ENCODE measurements around the gene SELP. TPM values are rescaled to one million over a fixed set of nuclear protein-coding genes. Genes with fewer than 3 reads are reported as not detected.

The SELP gene
- total RNA-seq, 1 experiment from 2014 or later = not detected

- H3K27ac ChIP-seq (ENCODE audit: low read length) = no peak overlapping the region
- BruUV-seq (replicated peaks) = no TSS peak
- H3K4me3 ChIP-seq (ENCODE audit: low read depth in 2 of 2, low read length in 2 of 2) = no peak overlapping the region
- in situ Hi-C loops (cut with HindIII; ENCODE audit: low pct_unique_long_range_greater_than_20kb, low sequenced_read_pairs) (no loop called here), intact Hi-C loops (cut with micrococcal nuclease; ENCODE audit: unreplicated experiment) (no loop called here)
- no peaks in the 10 kb centered on the region for H3K36me3 ChIP-seq (ENCODE audit: control insufficient read depth, insufficient read depth, low read length)
- peaks cover 4% of the 10 kb centered on the region; the same call in 1 of the 2 replicates for H3K27me3 ChIP-seq (ENCODE audit: control insufficient read depth, insufficient read depth, low read length)
- DNase-seq (ENCODE audit: low read depth, low spot score) (no peak), ATAC-seq (no peak)
- no peaks in the 10 kb centered on the region for H3K9me3 ChIP-seq (ENCODE audit: control insufficient read depth, insufficient read depth, low read depth, low read length)
- CTCF ChIA-PET = no interaction called here
- TF ChIP-seq POLR2AphosphoS5 (IDR thresholded peaks at IDR 0.05; ENCODE audit: low read depth, low read length) (no peak), SIN3A (IDR thresholded peaks at IDR 0.05; ENCODE audit: borderline replicate concordance, insufficient read depth, low read depth, low read length) (no peak), CTCF (IDR thresholded peaks at IDR 0.05) (no peak), TCF7L2 (IDR thresholded peaks at IDR 0.05; ENCODE audit: low read depth, low read length) (no peak)
- TF ChIP-seq, protein P1, sequence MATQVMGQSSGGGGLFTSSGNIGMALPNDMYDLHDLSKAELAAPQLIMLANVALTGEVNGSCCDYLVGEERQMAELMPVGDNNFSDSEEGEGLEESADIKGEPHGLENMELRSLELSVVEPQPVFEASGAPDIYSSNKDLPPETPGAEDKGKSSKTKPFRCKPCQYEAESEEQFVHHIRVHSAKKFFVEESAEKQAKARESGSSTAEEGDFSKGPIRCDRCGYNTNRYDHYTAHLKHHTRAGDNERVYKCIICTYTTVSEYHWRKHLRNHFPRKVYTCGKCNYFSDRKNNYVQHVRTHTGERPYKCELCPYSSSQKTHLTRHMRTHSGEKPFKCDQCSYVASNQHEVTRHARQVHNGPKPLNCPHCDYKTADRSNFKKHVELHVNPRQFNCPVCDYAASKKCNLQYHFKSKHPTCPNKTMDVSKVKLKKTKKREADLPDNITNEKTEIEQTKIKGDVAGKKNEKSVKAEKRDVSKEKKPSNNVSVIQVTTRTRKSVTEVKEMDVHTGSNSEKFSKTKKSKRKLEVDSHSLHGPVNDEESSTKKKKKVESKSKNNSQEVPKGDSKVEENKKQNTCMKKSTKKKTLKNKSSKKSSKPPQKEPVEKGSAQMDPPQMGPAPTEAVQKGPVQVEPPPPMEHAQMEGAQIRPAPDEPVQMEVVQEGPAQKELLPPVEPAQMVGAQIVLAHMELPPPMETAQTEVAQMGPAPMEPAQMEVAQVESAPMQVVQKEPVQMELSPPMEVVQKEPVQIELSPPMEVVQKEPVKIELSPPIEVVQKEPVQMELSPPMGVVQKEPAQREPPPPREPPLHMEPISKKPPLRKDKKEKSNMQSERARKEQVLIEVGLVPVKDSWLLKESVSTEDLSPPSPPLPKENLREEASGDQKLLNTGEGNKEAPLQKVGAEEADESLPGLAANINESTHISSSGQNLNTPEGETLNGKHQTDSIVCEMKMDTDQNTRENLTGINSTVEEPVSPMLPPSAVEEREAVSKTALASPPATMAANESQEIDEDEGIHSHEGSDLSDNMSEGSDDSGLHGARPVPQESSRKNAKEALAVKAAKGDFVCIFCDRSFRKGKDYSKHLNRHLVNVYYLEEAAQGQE (IDR thresholded peaks at IDR 0.05; ENCODE audit: insufficient read depth in 1 of 2, low read depth in 2 of 2, low read length in 1 of 2) = no peak
- POLR2A ChIA-PET = no interaction called here
- H3K4me1 ChIP-seq (ENCODE audit: control insufficient read depth, insufficient read depth, low read length) = no peaks in the 10 kb centered on the region
These were observed 17.6 kb upstream of the SELP start for GRCh38 chr1:169647512-169647911.

DNA sequence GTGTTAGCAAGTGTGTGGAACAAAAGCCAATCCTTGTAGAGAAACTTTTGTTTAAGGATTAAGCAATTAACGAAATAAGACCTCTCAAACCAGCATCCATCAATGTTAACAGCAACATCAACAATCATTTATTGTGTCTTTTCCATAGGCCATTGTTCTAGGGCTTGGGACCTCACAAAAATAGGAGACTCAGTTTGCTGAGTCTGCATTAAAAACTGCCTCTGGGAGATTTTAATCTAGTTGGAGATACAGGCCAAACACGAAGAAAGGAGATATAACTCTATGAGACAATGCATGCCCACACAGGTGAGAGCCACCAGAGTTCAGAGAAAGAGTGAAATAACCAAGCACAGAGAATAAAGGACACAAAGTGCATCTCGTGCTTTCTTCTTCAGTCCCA is 14.4 kb upstream of the SELP start:
- CTCF ChIA-PET = no interaction called here
- no TSS peak for BruUV-seq (replicated peaks)
- ATAC-seq (no peak), DNase-seq (ENCODE audit: low read depth, low spot score) (no peak)
- POLR2A ChIA-PET = no interaction called here
- Histone ChIP-seq H3K4me1 (ENCODE audit: control insufficient read depth, insufficient read depth, low read length) (no peaks in the 10 kb centered on the region), H3K27ac (ENCODE audit: low read length) (no peak overlapping the region), H3K36me3 (ENCODE audit: control insufficient read depth, insufficient read depth, low read length) (no peaks in the 10 kb centered on the region), H3K27me3 (ENCODE audit: control insufficient read depth, insufficient read depth, low read length) (no peaks in the 10 kb centered on the region), H3K4me3 (ENCODE audit: low read depth in 2 of 2, low read length in 2 of 2) (no peak overlapping the region), H3K9me3 (ENCODE audit: control insufficient read depth, insufficient read depth, low read depth, low read length) (no peaks in the 10 kb centered on the region)
- in situ Hi-C loops (cut with HindIII; ENCODE audit: low pct_unique_long_range_greater_than_20kb, low sequenced_read_pairs) = no loop called here
- intact Hi-C loops (cut with micrococcal nuclease; ENCODE audit: unreplicated experiment) = no loop called here
- TF ChIP-seq, protein P1 (IDR thresholded peaks at IDR 0.05; ENCODE audit: insufficient read depth in 1 of 2, low read depth in 2 of 2, low read length in 1 of 2) = no peak
- TF ChIP-seq SIN3A (IDR thresholded peaks at IDR 0.05; ENCODE audit: borderline replicate concordance, insufficient read depth, low read depth, low read length) (no peak), TCF7L2 (IDR thresholded peaks at IDR 0.05; ENCODE audit: low read depth, low read length) (no peak), POLR2AphosphoS5 (IDR thresholded peaks at IDR 0.05; ENCODE audit: low read depth, low read length) (no peak), CTCF (IDR thresholded peaks at IDR 0.05) (no peak)

Measured in Panc1 (cell line).